AG04449 (cell line): Measurements from ENCODE around the gene IFNG-AS1.

ENCODE experiments used
- CTCF ChIA-PET: fragments of 350-600 bp; formaldehyde crosslinking; extraction: SDS; loops from one replicate; lab custom pipeline; 2021; ENCODE audit warnings: antibody characterized with exemption; lab: Yijun Ruan, JAX
- POLR2A ChIA-PET: fragments of 400-600, 350-600 bp; formaldehyde crosslinking; extraction: SDS; loops from one replicate; lab custom pipeline; 2020; ENCODE audit warnings: antibody characterized with exemption, inconsistent platforms; lab: Yijun Ruan, JAX
- DNase-seq: peaks from one replicate; pipeline ENCODE4 v3.0.0-alpha.2; 2010; ENCODE audit warnings: low read depth, low spot score
- H3K4me3 ChIP-seq: 2 replicates; pipeline ENCODE4 v1.5.1; 2011; ENCODE audit warnings: low read depth, mild to moderate bottlenecking, control low read depth, low read length
- TF ChIP-seq, protein P1 (sequence below): IDR thresholded peaks from one replicate; pipeline ENCODE4 v1.5.1; 2011; ENCODE audit warnings: mild to moderate bottlenecking, moderate library complexity, low read length, control low read depth, inconsistent platforms; ENCODE audit not compliant: insufficient read depth; ENCODE audit errors: missing control alignments

IFNG-AS1 gene

GRCh38 chr12:67996347-67996746 is 7.1 kb downstream of the IFNG-AS1 start:
- ChIA-PET POLR2A (no interaction called here), CTCF (interaction anchor here (1.1 to 2.7 kb wide), 5 partner anchors 10 to 53 kb away, joined by 3 to 6 read pairs (median 3); no protein-coding TSS in a partner anchor)
- H3K4me3 ChIP-seq: no peak overlapping the region
- no peak for DNase-seq
- TF ChIP-seq, protein P1, sequence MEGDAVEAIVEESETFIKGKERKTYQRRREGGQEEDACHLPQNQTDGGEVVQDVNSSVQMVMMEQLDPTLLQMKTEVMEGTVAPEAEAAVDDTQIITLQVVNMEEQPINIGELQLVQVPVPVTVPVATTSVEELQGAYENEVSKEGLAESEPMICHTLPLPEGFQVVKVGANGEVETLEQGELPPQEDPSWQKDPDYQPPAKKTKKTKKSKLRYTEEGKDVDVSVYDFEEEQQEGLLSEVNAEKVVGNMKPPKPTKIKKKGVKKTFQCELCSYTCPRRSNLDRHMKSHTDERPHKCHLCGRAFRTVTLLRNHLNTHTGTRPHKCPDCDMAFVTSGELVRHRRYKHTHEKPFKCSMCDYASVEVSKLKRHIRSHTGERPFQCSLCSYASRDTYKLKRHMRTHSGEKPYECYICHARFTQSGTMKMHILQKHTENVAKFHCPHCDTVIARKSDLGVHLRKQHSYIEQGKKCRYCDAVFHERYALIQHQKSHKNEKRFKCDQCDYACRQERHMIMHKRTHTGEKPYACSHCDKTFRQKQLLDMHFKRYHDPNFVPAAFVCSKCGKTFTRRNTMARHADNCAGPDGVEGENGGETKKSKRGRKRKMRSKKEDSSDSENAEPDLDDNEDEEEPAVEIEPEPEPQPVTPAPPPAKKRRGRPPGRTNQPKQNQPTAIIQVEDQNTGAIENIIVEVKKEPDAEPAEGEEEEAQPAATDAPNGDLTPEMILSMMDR: no peak

DNA sequence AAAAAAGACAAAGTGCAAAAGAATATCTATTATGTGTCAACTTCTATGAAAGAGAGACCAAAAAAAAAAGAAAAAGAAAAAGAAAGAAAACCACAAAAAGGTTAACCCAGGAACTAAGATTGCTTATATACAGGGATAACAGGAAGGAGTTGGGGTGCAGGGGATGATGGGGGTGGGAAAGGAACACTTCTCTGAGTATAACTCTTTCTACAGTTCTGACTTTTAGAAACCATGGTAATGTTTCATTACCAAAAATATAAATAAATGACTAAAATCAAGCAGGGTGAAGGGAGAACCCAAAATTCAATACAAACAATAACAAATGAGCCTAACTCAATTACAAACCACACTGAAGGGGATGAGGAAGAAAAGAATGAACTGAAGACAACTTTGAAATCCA is 9.1 kb downstream of the IFNG-AS1 start:
- no peak overlapping the region for H3K4me3 ChIP-seq
- no peak for DNase-seq
- POLR2A ChIA-PET: no interaction called here
- CTCF ChIA-PET: no interaction called here
- TF ChIP-seq, protein P1: no peak

- TF ChIP-seq, protein P1: no peak
- ChIA-PET POLR2A (no interaction called here), CTCF (interaction anchor here (0.8 kb wide), 1 partner anchor 13 kb away, joined by 3 read pairs; no protein-coding TSS in a partner anchor)
- DNase-seq: no peak
- no peak overlapping the region for H3K4me3 ChIP-seq
Observed at GRCh38 chr12:67999244-67999643, 10.0 kb downstream of the IFNG-AS1 start.

DNA sequence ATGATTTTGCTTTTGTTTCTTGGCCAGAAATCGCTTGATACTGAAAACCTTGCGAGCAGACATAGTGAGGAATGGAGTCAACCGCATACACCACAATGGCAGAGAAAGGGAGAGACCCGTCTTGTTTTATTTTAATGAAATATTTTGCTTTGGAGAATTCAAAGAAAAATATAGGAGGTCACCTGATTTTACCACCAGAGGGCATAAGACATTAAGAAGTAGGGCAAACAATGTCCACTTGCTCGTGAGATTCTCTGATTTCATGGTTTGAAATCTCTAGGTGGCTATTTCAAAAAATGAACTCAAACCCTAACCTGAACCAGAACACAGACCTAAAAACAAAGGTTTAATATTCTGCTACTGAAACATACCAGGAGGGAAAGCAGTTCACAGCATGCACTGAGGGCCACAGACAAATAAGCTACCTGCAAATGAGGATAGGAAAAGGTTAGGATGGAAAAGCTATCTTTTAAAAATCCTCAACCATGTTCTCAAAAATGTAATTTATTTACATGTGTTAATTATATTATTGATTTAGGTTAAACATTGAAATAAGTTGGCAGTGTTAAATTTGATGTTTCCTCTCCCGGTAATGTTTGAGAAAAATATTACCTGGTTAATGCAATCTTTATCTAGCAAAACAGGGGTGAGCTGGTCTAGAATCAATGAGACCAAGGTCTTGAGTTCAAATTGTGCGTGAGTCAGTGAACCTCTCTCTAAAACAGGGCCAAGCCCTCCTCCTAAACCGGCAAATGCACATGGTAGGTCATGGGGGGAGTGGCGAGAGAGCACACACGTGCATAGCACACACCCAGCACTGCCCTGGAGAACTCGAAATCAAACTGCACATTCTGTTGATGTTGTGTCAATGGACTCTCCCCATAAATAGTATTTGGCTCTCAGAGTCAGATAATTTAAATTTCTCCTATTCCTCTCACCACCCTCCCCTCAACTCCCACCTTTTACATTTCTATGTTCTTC is 12.5 kb downstream of the IFNG-AS1 start:
- ChIA-PET CTCF (interaction anchor here (0.6 to 2.4 kb wide), 7 partner anchors 8 to 155 kb away, joined by 3 to 6 read pairs (median 4); no protein-coding TSS in a partner anchor), POLR2A (no interaction called here)
- no peak overlapping the region for H3K4me3 ChIP-seq
- DNase-seq: no peak
- TF ChIP-seq, protein P1: peak; percentile 20

GRCh38 chr12:68003777-68004176 is 14.5 kb downstream of the IFNG-AS1 start:
- CTCF ChIA-PET: interaction anchor here (1.5 kb wide), 1 partner anchor 37 kb away, joined by 5 read pairs; no protein-coding TSS in a partner anchor
- no peak overlapping the region for H3K4me3 ChIP-seq
- DNase-seq: no peak
- POLR2A ChIA-PET: no interaction called here
- TF ChIP-seq, protein P1: no peak

DNA sequence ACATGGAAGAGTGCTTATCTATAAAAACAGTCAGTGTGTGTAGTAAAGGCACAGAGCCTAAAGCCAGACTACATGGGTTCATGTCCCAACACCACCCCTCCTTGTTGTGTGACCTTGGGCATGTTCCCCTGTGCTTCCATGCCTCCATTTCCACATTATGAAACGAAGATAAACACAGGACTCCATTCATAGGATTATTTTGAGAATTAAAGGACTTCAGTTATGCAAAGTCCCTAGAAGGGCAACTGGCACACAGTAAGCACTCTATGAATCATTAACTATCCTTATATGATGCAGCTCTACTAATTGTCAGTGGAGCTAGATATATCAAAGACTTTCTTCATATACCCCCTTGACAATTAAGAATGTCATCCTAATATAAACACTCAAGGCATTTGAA is 17.8 kb downstream of the IFNG-AS1 start:
- DNase-seq: no peak
- TF ChIP-seq, protein P1: no peak
- POLR2A ChIA-PET: no interaction called here
- no peak overlapping the region for H3K4me3 ChIP-seq
- CTCF ChIA-PET: interaction anchor here (1.0 kb wide), 1 partner anchor 11 kb away, joined by 3 read pairs; no protein-coding TSS in a partner anchor
